Stimulated activated CD8-positive, alpha-beta memory T cell treated with anti-CD3 and anti-CD28 coated beads, Interleukin-15, amount 100 ng/mL, for 24 hours (primary cell): Measurements from ENCODE around the gene RNF220.

Experiments used
- DNase-seq: peaks from one replicate; pipeline ENCODE4 v3.0.0-alpha.2; 2020; ENCODE audit warnings: low read depth

Gene RNF220

GRCh38 chr1:44436401-44437106 is 31.5 kb downstream of the RNF220 start:
- DNase-seq = no peak

DNA sequence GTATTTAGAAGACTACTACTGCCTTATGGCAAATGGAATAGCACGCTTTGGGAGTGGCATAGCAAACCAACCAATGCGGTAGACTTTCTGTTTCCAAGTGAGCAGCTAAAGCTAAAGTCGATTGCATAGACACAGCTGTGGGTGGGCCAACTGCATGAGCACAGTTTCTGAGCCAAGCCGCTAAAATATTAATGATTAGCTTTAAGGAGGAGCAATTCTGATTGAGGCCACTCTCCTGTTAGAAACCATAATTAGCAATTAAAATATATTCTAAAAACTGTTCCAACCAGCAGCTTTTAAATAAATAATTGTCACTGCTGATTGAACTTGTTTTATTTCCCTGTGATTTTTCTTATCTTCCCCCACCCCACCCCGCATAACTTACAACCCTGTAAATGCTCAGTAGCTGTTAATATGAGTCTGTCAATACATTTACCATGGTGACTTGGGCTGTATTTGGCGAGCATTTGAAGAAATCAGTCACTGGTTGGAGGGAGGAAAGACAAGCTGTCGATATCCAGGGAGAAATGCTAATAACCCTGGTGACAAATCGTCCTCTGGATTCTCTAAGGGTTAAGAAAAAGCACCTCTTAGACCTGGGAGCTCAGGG is 32.2 kb downstream of the RNF220 start:
- DNase-seq = no peak

DNA sequence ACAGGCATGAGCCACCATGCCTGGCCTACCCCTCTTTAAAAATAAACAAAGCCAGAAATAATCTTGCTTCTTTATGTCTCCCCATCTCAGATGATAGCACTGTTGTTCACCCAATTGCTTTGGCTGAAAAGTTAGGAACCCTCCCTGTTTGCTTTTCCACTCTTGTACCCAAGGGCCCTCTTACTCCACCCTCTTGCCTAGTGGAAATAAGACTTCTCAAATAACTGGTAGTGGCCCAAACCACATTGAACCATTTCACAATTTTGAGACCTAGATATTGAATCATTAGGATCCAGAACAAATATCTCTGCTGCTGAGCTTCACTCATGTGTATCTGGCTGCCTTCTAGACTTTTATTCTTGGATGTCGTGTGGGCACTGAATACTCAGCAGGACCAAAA is 37.7 kb downstream of the RNF220 start:
- no peak for DNase-seq

DNA sequence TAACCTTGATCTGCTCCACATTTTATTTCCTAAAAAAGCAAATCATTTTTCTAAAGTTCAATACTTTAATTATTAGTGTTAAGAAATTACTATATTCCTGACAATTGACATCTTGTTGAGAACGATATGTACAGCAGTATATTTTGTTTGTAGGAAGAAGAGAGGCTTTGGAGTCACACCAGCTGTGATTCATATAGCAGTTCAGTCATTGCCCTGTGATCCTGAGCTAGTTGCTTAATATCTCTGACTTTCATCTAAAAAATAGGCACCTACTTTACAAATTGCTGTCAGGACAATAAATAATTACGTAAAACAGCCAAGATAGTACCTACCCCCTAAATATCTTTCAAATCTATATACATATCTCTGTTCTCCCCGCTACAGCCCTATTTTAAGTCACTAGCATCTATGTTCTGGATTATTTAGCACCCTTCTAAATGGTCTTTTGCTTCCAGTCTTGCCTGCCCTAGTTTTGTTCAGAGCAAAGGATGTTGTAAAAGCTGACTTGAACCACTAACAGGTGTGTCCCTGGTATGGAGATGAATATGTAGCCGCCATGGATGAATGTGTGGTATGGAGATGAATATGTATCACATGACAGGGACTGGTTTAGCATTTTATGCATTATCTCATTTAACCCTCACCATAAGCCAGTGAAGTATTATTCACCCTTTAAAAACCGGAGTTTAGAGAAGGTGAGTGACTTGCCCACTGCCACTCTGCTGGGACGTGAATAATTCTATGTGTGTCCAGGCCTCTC is 42.2 kb downstream of the RNF220 start:
- no peak for DNase-seq

GRCh38 chr1:44453798-44454349 is 48.8 kb downstream of the RNF220 start:
- no peak for DNase-seq

- no peak for DNase-seq
These were observed 49.6 kb downstream of the RNF220 start for GRCh38 chr1:44454704-44455103.

DNA sequence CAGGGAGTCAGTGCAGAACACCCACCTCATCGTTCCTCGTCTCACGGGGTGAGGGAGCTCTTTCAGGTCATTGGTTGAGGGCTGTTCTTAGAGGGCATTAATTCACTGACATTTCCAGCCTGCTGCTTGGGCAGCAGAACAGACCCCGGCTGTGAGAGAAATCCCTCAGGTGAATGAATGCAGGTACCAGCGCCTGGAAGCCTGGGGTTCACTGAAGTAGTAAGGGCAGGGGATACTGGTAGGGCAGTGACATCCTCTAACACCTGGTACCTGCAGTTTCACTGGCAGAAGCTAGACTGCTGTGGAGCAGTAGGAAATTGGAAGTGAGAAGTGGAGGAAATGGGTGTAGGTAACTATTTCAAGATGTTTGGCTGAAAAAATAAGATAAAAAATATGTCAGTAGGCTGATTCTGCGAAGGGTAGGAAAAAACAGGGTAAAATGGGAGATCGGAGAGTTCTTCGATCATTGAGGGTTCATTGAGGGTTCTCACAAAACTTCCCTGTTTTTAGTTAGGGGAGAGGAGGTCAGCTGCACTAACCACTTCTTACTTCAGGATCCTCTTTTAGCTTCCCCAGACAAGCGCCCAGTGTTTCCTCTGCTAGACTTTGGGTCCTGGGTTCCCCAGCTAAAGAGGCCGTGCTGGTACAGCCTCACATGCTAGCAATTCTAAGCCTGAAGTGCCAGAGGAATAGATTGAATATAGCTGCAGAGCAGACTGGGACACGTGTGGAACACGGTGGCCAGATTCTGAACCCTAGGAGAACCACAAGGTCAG is 55.2 kb downstream of the RNF220 start:
- DNase-seq = no peak

- no peak for DNase-seq
These were observed 59.3 kb downstream of the RNF220 start for GRCh38 chr1:44464361-44464760.

DNA sequence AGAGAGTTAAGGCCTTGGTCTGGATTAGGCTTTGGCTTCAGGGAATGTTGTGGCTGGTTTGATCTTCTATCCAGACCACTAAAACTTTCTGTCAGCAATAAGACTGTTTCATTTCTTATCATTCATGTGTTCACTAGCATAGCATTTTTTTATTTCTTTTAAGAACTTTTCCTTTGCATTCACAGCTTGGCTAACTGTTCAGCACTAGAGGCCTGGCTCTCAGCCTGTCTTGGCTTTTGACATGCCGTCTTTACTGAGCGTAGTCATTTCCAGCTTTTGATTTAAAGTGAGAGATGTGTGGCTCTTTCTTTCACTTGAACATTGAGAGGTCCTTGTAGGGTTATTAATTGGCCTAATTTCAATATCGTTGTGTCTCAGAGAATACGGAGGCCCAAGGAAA is 62.5 kb downstream of the RNF220 start:
- no peak for DNase-seq

DNA sequence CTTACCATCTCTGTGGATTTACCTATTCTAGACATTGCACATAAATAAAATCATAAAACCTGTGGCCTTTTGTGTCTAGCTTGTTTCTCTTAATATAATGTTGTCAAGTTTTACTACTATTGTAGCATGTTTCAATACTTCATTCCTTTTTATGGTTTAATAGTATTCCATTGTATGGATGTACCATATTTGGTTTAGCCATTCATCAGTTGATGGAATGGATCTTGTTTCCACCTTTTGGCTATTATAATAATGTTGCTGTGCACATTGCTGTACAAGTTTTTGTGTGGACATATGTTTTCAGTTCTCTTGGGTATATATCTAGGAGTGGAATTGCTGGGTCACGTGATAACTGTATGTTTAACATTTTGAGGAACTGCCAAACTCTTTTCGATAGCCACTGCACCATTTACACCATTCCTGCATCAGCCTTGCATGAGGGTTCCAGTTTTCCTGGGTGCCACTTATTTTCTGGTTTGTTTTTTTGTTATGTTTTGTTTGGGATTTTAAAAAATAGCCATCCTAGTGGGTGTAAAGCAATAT is 66.9 kb downstream of the RNF220 start:
- no peak for DNase-seq

DNA sequence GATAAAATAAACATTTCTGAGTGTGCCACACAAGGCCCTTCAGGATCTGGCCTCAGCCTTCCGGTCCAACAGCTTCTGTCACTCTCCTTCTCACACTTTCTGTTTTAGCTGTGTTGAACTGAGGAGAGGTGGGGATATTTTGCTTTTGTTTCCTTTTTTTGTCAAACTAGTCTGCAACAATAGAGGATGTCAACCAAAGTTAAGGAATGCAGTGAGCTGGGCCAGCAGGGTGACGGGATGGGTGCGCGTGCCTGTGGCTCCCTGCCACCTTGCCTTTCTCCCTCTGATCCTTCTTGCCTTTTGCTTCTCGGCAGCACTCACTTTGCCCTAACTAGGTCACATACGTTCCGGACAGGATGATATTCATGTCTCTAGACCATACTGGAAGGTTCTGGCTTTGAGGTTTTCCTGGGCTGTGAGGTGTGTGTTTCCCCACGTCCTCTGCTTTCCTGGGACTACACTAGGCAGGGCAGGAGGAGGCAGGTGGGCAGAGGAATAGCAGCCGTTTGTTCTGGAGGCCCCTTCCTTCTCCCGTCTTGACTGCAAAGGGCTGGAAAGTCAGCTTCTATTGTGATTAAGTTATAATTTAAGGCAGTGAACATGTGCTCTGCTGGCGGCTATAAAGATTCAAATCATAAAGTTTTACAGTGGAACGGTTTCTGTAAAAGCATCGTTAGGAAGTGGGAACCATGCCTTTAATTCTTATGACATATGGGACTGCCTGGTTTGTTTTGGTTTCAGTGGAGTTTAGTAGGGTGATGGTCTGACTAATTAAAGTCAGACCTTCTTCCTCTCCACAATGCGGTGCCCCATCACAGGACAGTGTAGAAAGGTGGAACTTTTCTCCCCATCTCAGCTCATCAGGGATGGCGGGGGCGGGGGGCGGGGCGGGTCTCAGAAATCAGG is 67.8 kb downstream of the RNF220 start:
- no peak for DNase-seq

DNA sequence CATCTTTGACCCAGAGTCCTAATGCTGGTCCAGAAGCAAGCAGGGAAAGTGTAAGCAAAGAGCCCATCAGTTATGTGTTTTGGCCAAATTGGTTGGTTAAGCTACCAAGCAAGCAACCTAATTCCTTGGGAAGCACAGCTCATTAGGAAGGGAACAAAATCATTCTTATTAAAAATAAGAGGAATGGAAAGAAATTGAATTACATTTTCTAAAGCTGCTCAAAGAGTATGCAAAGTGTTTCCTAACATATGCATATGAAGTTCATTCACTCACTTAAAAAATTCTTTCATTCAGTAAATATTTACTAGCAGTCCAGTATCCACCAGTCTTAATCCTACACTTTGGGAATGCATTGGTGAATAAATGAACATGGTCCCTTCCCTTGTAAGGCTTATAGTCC is 71.8 kb downstream of the RNF220 start:
- no peak for DNase-seq

- DNase-seq = no peak
These were observed 76.6 kb downstream of the RNF220 start for GRCh38 chr1:44481701-44482100.

- DNase-seq = no peak
These were observed 78.2 kb downstream of the RNF220 start for GRCh38 chr1:44483089-44483874.

DNA sequence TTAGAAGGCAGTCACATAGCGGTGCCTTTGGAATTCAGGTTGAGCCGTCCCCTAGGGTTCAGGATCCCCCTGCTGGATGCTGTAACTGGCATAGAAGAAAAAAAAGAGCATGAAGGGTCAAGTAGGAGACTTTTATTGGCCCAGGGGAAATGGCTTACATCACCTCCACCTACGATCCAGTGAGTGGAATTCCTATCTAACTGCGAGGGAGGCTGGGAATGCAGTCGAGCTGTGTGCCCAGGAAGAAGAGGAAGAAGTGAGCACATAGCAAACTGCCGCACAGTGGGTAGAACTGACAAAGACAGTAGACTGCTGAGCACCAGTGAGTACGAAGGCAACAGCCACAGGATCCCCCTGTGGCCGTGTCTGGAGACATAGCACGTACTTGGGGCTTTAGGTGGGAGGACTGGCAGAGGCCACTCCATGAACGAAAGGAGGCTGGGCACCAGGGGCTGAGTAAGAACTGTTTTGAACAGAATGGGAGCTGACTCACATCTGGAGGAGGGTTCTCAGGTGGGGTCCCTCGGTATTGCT is 79.2 kb downstream of the RNF220 start:
- DNase-seq = no peak

GRCh38 chr1:44485229-44485933 is 80.3 kb downstream of the RNF220 start:
- DNase-seq = no peak

DNA sequence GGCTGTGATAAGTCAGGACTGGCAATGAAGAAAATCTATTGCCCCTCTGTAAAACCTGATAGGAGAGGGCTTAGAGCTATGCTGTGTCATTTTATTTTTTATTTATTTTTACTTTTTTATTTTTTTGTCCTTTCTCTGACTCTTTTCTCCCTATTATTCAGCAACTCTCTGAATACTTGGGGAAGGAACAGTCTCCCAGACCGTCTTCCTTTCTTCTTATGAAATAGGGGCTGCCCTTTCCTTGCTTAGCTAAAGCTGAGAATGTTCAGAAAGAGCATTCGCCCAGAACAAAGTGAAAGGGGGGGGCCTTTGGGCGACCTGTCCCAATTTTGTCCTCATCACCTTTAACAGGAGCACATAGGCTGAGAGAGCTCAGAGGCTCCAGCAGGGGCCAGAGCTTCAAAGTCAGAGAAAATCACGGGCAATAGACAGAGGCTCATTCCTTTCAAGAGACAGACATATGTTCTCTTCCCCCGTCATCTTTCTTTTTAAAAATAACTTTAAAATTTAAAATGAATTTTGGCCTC is 80.9 kb downstream of the RNF220 start:
- no peak for DNase-seq

GRCh38 chr1:44489481-44489880 is 84.4 kb downstream of the RNF220 start:
- DNase-seq = no peak
